ENCODE data around the gene CERS6.

Gene CERS6

DNA sequence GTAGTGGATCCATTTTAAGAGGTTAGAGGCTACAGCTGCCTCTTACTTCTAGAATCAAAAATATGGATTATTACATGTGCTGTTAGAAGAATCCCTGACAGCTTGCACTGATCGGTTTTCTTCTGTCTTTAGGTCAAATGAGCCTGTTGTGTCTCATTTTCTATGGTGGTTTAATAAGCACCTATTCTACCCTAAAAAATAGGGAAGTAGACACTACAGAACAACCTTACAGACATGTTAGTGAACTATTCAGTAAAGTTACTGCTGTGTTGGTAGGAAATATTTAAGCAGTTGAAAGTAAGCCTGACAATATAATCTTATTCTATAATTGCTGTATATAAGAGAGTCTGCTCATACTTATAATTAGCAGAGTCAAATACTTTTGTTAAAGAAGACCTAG lies 177.8 kb downstream of the CERS6 start:
- no peak for DNase-seq (ENCODE audit: low read depth in 2 of 2)
- TF ChIP-seq, protein P1, sequence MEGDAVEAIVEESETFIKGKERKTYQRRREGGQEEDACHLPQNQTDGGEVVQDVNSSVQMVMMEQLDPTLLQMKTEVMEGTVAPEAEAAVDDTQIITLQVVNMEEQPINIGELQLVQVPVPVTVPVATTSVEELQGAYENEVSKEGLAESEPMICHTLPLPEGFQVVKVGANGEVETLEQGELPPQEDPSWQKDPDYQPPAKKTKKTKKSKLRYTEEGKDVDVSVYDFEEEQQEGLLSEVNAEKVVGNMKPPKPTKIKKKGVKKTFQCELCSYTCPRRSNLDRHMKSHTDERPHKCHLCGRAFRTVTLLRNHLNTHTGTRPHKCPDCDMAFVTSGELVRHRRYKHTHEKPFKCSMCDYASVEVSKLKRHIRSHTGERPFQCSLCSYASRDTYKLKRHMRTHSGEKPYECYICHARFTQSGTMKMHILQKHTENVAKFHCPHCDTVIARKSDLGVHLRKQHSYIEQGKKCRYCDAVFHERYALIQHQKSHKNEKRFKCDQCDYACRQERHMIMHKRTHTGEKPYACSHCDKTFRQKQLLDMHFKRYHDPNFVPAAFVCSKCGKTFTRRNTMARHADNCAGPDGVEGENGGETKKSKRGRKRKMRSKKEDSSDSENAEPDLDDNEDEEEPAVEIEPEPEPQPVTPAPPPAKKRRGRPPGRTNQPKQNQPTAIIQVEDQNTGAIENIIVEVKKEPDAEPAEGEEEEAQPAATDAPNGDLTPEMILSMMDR (IDR thresholded peaks at IDR 0.05; ENCODE audit: low read depth, low read length), result no peak
- H3K4me3 ChIP-seq (replicated peaks in 1 of 2; ENCODE audit: low read depth in 2 of 2, low read length in 2 of 2), result no peak overlapping the region

DNA sequence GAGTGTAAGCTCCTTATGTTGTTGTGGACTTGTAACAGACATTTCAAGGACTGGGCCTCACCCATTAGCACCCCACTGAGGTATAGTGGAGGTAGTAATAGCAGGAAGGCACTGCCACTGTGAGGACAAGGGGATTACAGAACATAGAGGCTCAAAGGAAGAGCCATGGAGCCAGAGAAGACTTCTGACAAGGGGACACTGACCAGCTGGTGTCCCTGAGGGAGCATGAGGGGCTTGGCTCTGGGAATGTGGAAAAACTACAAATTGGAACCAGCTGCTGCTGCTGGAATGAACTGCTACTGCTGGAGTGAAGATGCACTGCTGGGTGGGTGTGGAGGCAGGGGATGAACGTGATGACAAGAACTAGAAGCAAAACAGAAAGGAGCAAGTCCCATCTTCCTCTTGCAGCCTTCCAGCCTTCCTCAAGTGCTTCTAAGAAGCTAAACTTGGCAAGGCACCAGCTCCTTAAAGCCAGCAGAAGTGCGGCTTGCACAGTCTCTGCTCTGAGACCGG lies 179.0 kb downstream of the CERS6 start:
- peak; percentile 33 to 92 for DNase-seq (ENCODE audit: low read depth in 2 of 2)
- TF ChIP-seq, protein P1 (IDR thresholded peaks at IDR 0.05; ENCODE audit: low read depth, low read length), result no peak
- no peak overlapping the region for H3K4me3 ChIP-seq (replicated peaks in 1 of 2; ENCODE audit: low read depth in 2 of 2, low read length in 2 of 2)

DNA sequence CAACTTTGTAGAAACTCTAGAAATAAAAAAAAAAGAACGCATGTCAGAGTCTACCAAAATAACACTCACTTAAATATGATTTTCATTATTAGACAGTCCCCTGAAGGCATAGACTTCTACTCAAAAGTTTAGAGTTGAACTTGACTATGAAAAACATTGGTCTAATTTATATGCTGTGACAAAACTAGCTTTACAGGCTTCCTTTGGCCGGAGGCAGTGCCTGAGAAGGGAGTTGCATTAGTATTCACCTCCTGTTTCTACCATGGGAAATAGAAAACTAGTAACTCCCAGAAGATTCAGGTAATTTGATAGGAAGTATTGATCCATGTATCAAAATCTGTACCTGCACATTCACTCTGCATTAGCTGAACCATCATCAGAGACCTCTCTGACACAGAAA lies 182.9 kb downstream of the CERS6 start:
- no peak overlapping the region for H3K4me3 ChIP-seq (replicated peaks in 1 of 2; ENCODE audit: low read depth in 2 of 2, low read length in 2 of 2)
- TF ChIP-seq, protein P1 (IDR thresholded peaks at IDR 0.05; ENCODE audit: low read depth, low read length), result no peak
- DNase-seq (ENCODE audit: low read depth in 2 of 2), result no peak

DNA sequence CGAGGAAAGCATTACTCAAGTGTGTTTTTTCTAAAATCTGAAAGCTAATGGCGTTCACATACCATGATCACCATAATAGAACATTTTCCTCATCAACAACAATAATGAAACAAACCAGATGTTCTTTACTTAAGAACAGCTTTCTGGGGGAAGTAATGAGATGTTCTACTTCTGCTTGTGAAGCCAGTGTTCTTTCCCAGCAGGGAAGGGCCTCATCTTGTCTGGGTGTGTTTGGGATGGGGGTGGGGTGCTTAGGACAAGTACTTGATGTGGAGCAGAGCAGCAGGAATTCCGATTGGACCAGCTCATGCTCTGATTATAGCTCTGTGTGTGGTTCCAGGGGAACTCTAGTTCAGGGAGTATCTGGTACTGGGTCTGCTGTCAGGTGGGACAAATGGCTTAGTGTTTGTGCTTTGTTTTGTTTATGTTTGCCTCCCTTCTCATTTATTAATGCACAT lies 183.4 kb downstream of the CERS6 start:
- TF ChIP-seq, protein P1 (IDR thresholded peaks at IDR 0.05; ENCODE audit: low read depth, low read length), result no peak
- DNase-seq (ENCODE audit: low read depth in 2 of 2), result peak; percentile 79 to 92
- no peak overlapping the region for H3K4me3 ChIP-seq (replicated peaks in 1 of 2; ENCODE audit: low read depth in 2 of 2, low read length in 2 of 2)

DNA sequence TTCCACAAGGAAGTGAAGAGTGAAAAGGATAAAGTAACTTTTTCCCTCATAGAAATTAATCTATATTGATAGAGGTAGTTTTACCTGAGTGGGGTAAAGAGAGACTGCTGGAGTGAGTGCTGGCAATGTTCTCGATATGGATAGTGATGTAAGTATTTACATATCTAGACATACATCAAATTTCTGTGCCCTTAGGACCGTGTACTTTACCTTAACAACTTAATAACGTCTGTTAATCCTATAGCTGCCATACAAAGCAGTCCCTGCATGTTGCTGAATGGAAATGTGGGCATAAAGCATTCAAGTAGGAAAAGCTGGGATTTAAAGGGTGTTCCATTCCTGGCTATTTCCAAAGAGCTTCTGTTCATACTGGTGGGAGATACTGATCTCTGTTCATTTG lies 184.0 kb downstream of the CERS6 start:
- TF ChIP-seq, protein P1 (IDR thresholded peaks at IDR 0.05; ENCODE audit: low read depth, low read length), result no peak
- no peak overlapping the region for H3K4me3 ChIP-seq (replicated peaks in 1 of 2; ENCODE audit: low read depth in 2 of 2, low read length in 2 of 2)

DNA sequence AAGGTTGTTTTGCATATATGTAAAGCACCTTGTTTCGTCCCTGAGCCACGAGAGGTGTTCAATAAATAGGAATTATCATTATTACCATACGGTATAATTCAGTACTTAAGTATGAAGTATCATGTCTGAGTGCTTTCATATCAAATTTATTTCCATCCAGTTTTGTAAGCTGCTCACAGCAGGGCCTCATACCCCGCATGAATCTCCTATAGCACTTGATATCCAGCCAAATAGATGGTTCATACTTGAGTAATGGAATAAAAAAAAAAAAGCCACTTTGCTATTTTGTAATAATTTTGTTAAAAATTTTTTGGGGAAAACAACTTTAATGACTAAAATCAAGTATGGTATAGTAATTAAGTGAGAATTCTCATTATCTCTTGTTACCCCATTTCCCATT lies 185.6 kb downstream of the CERS6 start:
- peak; percentile 28 to 60 for DNase-seq (ENCODE audit: low read depth in 2 of 2)
- H3K4me3 ChIP-seq (replicated peaks in 1 of 2; ENCODE audit: low read depth in 2 of 2, low read length in 2 of 2), result no peak overlapping the region
- TF ChIP-seq, protein P1 (IDR thresholded peaks at IDR 0.05; ENCODE audit: low read depth, low read length), result no peak

More for the DNA sequence above, 184.0 kb downstream of the CERS6 start:
- no peak for DNase-seq (ENCODE audit: low read depth in 2 of 2)

DNA sequence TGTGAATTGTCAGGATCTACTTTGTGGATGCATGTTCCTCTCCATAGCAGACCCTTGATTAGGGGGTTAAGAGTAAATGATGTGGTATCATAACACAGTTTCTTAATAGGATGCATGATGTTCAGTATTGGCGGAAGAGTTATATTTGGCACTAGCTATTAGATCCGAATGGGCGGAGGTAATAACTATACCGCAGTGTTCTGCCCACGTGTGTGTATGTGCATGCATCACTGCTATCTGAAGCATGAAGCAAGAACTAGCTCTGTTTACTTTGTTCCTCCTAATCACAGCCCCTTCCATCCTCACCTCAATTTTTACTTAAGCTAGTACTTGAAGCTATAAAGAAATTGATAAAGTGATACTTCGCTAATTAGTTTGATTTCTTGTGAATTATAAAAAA lies 186.8 kb downstream of the CERS6 start:
- TF ChIP-seq, protein P1 (IDR thresholded peaks at IDR 0.05; ENCODE audit: low read depth, low read length), result no peak
- no peak overlapping the region for H3K4me3 ChIP-seq (replicated peaks in 1 of 2; ENCODE audit: low read depth in 2 of 2, low read length in 2 of 2)
- no peak for DNase-seq (ENCODE audit: low read depth in 2 of 2)

All from cardiac fibroblast (primary cell).